HG03354 (cell line): ENCODE measurements around the gene INSL4.
A peak's percentile ranks its signal among the peaks of the same experiment; 100 is the strongest.

Experiments used
- ATAC-seq: cut with Tn5 transposase; IDR thresholded peaks from one replicate; pipeline ENCODE4 v1.9.1; 2021; ENCODE audit warnings: mild to moderate bottlenecking; ENCODE audit not compliant: unreplicated experiment, poor library complexity, severe bottlenecking

The INSL4 gene

DNA sequence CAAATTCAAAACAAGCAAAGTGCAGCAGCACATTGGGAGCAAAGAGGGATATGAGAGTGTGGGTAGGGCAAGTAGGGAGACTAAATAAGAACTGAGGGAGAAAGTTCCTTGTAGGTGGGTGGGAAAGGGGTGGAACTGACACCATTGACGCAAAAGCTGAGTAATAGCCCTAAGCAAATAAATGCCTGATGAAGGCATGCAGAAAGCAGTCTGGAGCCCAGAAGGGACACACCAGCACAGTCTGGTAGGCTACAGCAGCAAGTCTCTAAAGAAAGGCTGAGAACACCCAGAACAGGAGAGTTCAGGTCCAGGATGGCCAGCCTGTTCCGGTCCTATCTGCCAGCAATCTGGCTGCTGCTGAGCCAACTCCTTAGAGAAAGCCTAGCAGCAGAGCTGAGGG lies at the start of gene INSL4:
INSL4 (plus strand) TSS at position 208 of the 400 bp plus-strand sequence; CDS start at position 313, 105 bp downstream.
- ATAC-seq = no peak

DNA sequence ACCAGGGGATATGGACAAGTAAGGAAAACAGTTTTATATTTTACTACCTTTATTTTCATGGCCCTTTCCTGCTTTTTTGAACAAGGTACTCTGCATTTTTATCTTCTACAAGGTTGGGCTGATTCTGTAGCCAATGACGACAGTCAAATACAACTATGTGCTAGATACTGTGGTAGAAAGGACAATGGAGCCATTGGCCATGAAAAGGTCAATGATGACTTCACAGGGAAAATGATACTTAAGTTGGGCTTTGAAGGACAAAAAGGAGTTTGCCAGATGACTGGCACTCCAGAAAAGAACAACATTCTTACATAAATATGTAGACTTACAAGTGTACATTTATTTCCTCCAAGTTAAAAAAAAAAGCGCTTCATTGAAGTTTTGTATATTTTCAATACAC lies 46.4 kb upstream of the INSL4 start:
- ATAC-seq = no peak

DNA sequence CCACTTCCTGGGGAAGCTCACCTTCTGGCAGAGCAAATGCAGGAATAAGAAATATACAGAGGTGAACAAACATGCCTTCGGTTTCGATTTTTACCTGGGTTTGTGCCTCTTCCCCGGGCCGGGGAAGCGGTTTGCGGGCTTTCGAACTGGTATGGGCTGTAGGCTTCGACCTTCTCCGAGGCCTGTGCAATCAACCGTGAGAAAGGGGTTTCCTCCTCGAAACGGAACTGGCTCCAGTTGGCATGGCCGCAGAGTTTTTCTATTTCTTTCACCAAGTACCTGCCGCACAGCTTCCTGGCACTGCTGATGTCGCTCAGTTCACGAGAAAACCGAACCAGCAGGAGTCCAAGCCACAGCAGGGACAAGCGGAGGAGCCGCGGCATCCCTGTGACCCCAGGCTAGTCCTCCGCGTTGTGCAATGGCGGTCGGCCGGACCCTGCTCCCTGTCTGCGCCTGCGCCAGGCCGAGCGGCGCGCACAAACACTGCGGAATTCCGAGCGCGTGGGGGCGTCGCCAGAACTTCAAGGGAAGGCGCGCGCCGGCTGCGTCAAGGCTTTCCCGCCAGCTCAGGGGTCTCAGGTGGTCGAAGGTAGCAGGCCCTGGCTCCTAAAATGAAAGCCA lies 45.9 kb upstream of the INSL4 start, which contains the start of gene INSL6:
INSL6 (minus strand) TSS at position 420 of the 621 bp plus-strand sequence; CDS start at position 383, 37 bp downstream.
- ATAC-seq = no peak

DNA sequence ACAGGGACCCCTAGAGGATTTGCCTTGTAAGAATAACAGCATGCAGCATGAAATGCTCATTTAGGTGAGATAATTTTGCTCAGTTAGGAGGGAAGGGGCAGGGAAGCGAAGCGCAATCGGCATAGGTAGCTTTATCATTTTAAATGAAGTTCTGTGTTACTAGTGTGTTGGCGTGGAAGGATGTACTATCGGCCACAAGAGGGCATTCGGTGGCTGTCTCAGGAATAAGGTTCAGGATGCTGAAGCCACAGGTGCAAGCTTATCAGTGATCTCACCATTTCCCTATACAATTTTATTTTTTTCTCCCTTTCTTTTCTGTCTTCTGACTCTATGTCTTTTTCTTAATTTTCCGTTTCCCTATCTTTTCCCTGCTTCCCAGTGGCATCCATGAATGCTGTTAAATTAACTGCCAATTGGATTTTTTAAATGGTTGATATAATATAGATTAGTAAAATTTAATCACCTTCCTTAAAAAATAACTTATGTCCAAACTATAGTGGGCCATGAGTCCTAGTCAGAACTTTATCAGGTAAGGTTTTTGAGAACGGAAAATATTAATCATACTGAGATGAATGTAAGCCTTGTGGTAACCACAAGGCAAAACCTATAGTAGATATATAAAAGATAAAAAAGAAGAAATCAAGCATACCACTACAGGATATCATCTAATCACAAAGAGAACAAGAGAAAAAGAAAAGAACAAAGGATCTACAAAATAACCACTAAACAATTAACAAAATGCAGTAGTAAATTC lies 44.6 kb upstream of the INSL4 start:
- ATAC-seq = peak; percentile 54

DNA sequence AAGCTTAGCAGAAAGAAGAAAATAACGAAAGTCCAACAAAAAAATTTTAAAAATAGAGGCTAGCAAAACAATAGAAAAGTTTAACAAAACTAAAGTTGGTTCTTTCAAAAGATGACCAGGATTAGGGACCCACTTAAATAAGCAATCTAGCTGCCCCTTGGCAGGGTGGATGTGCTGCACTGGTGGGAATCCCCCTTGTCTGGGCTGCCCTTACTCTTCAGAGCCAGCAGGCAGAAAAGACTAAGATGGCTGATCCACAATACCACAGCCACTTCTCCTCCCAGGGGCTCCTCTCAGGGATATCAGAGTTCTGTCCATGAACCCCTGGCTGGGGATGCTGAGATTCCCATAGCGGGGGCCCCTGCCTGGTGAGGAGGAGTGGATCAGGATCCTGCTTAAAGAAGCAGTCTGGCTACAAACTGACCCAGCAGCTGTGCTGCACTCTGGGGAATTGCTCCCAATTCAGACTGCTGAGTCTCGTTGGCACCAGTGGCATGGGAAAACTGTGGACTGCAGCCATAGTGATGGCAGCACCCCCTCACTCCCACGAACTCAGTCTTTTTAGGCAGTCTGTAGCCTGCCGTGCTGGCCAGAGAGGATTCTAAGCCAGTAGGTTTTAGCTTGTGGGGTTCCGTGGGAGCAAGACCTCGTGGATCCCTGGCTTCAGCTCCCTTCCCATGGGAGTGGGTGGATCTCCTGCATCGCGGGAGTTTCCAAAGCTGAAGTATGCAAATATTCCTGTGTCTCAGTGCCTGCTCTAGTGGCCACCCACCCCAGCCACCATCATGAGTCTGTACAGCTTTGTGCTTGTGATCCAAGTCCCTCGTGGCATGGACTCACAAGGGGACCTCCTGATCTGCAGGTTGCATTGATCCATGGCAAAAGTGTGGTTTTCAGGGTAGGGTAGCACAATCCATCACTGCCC lies 42.9 kb upstream of the INSL4 start:
- no peak for ATAC-seq

DNA sequence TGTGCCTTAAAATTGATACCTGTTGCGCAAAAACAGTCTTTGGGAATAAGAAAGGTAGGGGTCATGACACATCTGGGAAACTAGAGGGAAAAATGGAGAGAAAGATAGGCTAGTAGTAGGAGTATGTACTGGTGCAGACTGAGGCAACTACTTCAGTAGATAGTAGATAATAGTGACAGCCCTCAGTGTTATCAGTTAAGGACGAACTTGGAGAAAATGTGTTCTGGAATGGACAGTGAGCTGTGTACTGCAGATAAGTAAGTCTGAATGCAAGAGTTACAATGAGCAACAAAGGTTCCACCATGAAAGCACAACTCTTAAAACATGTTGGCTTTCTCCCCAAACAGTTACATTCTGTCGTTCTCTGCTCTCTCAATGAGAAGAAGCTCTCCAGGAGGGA lies 39.2 kb upstream of the INSL4 start:
- ATAC-seq = no peak

DNA sequence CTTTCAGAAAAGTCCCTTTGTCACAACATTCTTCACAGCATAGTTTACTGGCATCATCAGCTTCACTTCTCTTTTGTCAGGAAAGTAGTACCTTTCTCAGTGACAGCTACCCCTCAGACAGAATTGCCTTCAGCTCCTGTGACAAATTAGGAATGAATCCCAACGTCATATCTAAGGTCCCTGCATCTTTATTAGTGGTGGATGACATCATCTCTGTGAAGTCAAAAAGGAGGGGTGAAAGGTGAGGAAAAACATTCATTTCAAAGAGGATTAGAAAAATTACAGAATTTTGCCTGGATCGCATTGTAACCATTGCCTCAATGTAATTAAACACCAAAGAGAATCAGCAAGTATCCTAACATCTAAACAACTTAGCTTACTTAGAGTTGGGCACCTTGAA lies 37.9 kb upstream of the INSL4 start:
- no peak for ATAC-seq

DNA sequence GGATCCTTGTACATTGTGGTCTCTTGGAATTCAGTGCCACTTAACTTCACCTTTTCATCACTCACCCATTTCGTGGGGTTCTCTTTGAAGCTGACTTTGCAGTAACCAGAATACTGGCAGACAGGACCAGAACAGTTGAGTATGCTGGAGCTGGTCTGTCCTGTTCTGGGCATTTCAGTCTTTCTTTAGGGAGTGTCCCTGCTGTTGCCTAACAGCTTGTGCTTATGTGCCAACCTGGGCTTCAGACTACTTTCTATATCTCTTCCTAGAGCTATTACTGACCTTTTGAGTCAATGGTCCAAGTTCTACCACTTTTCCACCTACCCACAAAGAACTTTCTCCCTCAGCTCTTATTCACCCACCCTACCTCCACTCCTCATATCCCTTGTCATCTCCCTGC lies 35.8 kb upstream of the INSL4 start:
- ATAC-seq = no peak

DNA sequence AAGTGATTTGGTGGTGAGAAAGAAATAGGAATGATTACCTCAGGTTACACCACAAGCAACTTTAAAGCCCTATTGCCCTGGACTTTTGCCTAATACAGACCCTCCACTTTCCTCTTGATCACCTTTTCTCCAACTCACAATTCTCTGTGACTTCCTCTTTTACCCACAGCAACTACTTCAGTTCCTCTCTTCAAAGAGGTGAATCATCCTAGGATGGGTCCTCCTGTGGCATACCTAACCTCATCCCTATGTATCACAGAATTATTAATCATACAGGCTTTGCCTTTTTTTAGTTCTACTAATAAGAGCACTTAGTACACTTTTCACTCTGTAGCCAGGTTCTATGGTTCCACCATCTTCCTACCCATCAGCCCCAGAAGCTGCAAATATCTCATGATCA lies 26.1 kb upstream of the INSL4 start:
- no peak for ATAC-seq

DNA sequence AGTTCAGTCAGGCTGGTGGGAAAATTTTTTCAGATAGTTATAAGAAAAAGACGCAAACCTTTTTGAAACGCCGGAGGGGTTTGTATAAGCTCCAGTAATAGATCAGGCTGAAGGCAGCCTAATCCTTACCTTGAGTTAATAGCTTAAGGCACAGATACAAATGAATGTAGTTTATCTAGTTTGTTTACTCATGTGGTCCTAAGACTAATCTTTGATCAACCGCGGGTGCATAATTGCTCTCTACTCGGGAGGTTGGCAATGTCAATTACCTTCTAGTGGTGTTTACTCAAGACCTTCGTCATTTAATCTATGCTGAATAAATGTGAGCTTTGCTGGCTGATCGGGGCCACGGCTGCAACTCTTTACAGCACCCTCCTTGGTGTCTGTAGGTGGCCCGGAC lies 665 bp upstream of the INSL4 start:
- no peak for ATAC-seq

DNA sequence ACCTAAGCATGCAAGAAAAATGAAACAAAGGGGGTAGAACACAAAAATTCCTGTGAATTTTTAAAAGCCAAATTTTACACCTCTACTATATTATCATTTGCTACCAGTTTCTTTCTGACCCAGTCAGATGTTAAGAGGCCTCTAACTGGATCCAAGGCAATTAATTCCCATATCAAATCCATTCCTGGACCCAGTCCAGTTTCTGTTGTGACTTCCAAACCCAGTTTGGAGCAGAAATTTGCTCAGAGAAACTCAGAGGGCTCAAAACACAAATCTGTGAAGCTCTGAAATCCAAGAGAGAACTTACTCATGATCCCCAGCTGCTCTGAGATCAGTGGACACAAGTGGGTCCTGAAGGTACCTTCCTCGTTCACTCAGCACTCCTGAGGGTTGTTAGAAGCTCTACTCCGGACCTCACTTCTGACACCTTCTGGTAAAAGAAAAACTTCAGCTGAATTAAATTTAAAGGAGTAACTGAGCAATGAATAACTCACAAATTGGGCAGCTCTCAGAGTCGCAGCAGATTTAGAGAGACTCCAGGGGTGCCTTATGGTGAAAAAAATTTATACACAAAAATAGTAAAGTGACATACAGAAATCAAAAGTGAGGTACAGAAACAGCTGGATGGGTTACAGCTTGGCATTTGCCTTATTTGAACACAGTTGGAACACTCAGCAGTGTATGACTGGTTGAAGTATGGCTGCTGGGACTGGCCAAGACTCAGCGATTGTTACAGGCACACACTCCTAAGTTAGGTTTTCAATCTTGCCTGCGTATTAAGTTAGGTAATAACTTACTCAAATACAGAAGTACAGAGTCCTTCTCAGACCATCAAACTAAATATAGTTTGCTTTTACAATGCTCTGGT lies 32.4 kb downstream of the INSL4 start:
- peak; percentile 66 for ATAC-seq

DNA sequence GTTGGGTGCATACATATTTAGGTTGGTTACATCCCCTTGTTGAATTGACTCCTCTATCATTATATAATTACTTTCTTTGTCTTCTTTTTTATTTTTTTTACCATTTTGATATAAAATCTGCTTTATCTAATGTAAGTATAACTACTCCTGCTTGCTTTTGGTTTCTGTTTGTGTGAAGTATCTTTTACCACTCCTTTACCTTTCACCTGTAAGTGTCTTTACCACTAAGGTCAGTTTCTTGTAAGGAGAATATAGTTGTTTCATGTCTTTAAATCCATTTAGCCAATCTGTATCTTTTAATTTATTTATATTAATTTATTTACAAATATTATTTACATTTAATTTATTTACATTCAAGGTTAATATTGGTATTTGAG lies 33.0 kb downstream of the INSL4 start:
- peak; percentile 40 for ATAC-seq

DNA sequence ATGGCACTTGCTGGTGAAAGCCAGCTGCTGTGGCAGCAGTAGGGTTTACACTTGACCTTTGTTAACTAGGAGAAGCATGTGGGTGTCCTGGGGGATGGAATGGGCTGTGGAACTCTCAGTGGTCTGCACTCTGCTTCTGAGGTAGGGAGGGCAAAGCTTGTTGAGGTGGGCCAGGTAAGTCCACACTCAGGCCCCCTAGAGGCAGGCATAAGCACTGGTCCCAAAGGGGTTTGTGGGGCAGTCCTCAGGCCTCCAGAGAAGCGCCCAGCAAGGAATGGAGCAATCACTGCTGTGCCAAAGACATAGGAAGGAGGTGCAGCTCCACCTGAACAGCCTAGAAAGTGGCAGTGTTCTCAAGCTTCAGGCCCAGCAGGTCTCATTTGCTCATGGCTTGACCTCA lies 34.7 kb downstream of the INSL4 start:
- ATAC-seq = no peak

DNA sequence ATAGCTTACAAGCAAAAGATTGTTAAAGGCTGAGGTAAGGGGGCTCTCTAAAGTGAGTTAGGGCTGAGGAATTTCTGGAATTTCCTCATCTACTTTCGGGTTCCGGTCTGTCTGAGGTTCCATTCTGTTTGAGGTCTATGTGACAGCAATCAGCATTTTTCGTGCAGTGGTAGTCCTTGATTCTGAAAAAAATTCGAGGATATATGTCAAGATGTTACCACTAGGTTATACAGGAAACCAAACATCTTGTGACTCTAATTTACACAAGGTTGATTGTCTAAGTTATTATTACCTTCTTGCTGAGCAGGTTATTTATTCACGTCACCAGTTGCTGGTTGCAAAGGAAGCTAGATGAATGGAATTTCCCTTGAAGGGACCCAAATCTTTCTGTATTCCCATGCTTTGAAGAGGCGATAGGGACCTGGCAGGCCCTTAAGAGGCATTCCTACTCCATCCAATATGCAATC lies 38.1 kb downstream of the INSL4 start:
- ATAC-seq = no peak

DNA sequence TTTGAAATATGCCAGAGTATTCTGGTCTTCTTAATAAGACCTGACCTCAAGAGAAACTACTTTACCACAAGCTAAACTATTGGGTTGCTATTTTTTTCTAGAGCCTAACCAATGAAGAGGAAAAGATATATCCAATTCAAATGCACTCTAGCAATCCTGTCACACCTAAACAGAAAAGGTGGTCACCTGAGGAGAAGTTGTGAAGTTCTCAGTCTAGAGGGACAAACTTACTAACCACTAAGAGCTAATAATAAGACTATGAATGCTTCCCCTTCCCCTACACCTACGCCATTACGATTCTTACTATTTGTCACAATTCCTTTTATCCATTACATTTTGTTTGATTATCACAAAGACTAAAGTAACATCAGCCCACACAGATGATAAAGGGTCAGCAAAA lies 43.6 kb downstream of the INSL4 start:
- ATAC-seq = no peak

DNA sequence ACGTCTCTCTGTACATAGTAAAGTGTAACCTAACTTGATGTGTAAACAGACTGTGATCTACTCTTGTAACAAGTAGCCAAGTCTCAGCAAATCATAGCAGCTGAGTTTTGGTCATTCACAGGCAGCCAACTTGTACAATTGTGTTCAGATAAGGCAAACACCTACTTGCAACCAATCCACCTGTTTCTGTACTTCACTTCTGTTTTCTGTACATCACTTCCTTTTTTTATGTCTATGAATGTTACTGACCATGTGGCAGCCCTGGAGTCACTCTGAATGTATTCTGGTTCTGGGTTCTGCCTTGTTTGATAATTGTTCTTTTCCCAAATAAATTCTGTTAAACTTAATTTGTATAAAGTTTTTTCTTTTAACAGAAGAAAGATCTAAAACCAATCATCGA lies 47.3 kb downstream of the INSL4 start:
- peak; percentile 58 for ATAC-seq
